GM19035 (cell line): Measurements from ENCODE around the gene TRAK2.

ENCODE experiments used
- ATAC-seq: cut with Tn5 transposase; IDR thresholded peaks from one replicate; pipeline ENCODE4 v1.9.1; 2021; ENCODE audit not compliant: unreplicated experiment

TRAK2 gene

DNA sequence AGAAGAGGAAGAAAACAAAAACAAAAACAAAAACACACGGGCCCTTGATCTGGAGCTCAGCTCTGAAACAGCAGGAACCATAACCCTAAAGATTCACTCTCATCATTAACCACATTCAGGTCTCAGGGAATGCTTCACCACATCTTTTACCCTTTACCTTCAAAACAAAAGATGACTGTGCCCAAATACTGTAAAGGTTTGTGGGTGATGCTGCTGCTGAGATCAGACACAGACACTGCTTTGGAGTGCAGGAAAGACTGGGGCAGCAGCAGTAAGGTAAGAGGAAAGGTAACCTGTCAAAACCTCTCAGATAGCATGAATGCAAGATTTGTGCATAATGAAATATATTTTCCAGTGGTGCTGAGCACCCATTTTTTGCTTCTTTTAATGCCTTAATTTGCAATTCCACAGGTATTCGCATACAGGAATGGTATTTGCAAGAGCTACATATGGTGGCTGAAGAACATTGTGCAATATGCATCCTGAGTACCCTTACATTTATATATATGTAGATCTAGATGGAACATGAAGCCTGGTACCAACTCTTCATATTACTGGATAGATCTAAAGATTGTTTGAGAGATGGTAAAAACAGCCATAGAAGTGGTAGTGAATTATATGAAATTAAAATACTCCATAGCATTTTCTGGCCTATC, 90.1 kb downstream of the TRAK2 start:
- ATAC-seq = no peak

- no peak for ATAC-seq
Measured at GRCh38 chr2:201360256-201360655, 91.0 kb downstream of the TRAK2 start.

- no peak for ATAC-seq
Measured at GRCh38 chr2:201358684-201359083, 92.6 kb downstream of the TRAK2 start.

GRCh38 chr2:201357221-201357620, 94.0 kb downstream of the TRAK2 start, which contains the start of gene FLACC1:
Gene FLACC1, minus strand, starts transcription at chr2:201357345. Its CDS starts 5,941 bp downstream, at chr2:201351404.
- ATAC-seq = no peak

DNA sequence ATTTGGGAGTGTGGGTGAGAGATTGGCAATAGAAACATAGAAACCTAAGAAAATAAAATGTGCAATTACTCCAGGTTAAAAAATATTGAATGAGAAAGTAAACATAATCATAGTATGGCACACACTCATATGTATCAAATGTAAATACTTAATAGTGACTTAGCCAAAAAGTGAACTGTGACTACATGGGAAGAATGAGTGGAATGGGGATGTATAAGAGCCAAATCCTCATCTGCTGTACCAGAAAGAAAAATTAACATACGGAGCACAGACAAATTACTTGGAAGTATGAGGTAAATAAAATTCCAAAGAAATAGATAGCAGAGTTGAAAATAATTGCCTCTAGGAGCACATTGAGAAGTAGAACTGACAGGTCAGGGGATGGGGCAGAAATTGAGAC, 98.1 kb downstream of the TRAK2 start:
- ATAC-seq = no peak

- no peak for ATAC-seq
Measured at GRCh38 chr2:201350879-201351278, 100.4 kb downstream of the TRAK2 start.

DNA sequence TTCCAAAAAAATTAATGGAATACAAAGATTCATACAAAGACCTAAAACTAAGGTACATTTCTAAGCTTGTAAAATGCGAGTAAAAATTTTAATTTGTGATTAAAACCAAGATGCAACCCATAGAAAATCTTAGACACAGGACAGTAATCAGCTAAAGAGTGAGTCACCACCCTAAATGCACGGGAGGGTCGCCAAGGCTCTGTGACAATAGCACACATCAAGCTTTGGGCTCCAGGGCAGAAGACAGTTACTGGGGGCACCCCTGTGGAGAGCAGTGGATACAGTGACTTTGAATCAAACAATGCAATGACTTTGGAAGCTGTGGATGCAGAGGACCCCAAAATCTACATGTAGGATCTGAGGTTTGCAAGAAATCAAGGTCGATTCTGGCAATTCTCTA, 101.7 kb downstream of the TRAK2 start:
- ATAC-seq = no peak

DNA sequence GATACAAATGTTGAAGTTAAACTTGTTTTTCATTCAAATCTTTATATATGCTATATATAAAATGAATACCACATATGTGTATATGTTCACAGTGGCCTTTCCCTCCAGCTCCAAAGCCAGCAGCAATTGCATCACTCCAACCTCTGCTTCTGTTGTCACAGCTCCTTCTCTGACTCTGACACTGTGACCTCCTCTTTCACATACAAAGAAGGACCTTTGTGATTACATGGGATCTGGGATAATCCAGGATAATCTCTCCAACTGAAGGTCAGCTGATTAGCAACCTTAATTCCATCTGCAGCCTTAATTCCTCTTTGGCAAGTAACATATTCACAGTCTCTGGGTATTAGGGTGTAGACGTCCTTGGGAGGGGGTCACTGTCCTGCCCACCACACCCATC, 102.5 kb downstream of the TRAK2 start:
- no peak for ATAC-seq

DNA sequence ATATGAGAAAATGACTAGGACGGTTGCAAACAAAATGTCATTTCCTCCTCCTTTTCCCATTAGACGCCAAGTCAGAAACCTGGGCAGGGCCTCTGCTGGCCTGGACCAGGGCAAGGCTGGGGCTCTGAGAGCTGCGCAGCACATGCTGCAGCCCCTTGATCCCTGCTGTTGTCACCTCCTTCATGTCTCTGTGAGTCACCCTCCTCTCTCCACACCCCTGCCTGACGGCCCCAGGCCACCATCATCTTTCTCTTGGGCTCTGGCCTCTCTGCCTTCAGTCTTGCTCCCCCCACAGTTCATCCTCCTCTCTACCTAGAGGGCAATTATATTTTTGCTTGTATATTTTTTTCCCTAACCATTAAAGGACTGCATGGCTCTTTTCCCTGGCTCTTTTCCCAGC, 104.1 kb downstream of the TRAK2 start:
- ATAC-seq = no peak

DNA sequence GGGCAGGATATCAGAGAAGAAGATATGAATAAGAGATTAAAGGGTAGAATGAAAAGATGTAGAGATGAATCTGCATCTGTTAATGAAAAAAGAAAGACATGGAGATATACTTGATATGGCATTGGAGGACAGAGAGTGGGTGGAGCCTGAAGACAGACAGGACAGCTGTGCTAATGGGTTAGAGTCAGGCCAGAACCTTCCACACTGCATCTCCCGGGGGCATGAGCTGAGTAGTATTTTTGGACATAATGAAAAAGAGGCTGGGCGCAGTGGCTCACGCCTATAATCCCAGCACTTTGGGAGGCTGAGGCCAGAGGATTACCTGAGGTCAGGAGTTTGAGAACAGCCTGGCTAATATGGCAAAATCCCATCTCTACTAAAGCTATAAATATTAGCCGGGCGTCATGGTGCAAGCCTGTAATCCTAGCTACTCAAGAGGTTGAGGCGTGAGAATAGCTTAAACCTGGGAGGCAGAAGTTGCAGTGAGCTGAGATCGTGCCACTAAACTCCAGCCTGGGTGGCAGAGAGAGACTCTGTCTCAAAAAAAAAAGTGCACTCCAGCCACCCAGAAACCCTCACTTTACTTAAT, 105.5 kb downstream of the TRAK2 start:
- no peak for ATAC-seq

DNA sequence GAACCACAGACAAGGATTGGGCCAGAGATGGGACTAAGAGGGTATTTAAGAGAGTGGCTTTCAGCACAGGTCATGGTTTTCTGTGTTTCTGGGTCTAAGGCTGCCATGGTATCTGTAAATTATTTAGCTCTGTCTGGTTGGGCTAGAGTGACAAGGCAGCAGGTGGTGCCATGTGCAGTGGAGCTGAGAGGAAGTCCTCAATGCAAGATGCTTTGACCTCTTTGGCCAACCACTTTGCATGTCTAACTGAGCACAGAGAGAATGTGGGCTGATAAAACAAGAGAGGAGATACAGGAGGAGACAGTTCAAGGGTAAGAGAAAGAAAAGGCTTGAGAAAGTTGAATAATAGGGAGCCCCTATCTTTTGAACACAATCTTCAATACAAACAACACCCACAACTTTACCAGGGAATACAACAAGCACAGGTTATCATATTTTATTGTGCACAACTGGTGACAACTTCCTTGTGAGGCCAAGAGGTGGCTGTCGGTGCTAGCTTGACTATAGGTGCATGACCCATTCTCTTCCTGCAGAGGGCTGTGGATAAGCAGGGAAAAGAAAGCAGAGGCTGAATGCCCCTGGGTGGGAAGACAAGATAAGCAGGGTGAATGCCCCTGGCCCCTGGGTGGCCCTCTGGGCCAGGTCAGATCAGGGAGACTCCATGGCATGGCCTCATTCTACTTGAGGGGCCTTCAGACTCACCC, 106.4 kb downstream of the TRAK2 start:
- ATAC-seq = peak; percentile 79

GRCh38 chr2:201343559-201343958, 107.7 kb downstream of the TRAK2 start:
- ATAC-seq = no peak

- ATAC-seq = no peak
Measured at GRCh38 chr2:201342923-201343322, 108.3 kb downstream of the TRAK2 start.

GRCh38 chr2:201329409-201329808, 121.8 kb downstream of the TRAK2 start:
- ATAC-seq = no peak

- ATAC-seq = no peak
Measured at GRCh38 chr2:201327678-201328077, 123.6 kb downstream of the TRAK2 start.
